HG02610 (cell line): Measurements from ENCODE around the gene ASH1L.
"Not testable (repeated sequence)": the region's sequence is repeated elsewhere in the genome, so short reads cannot be mapped to it uniquely, and the experiment has no call there.

Source experiments
- ATAC-seq: cut with Tn5 transposase; IDR thresholded peaks from one replicate; pipeline ENCODE4 v1.9.1; 2021; ENCODE audit warnings: mild to moderate bottlenecking, moderate library complexity; ENCODE audit not compliant: unreplicated experiment

The ASH1L gene

DNA sequence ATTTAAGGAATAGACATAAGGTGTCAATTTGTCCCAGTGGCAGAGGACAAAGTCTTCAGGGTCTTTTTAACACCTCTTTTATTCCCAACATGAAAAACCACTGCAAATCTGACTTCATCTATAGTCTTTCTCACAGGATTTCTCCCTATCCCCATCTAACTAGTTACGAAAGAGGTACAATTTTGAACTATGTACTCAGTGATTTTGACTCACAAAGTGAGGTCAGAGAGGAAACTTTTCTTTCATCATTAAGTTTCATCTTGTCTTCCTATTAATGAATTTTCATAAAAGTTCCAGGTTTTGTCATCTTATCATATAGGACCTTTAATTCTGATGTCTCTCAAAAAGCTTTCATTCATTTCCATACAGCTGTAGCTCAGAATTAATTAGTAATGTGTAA is 63.3 kb downstream of the ASH1L start:
- ATAC-seq: no peak

DNA sequence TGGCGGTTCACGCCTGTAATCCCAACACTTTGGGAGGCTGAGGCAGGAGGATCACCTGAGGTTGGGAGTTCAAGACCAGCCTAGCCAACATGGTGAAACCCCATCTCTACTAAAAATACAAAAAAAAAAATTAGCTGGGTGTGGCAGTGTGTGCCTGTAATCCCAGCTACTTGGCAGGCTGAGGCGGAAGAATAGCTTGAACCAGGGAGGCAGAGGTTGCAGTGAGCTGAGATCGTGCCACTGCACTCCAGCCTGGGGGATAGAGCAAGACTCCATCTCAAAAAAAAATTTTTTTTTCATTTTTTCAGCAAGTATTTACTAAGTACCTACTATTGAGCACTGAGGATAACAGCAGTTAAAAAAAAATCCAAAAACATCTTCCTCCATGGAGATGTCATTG is 69.0 kb downstream of the ASH1L start:
- ATAC-seq: not testable (repeated sequence)

GRCh38 chr1:155488419-155488818 is 74.2 kb downstream of the ASH1L start:
- ATAC-seq: not testable (repeated sequence)

- ATAC-seq: no peak
These were observed 75.1 kb downstream of the ASH1L start for GRCh38 chr1:155487541-155487940.

DNA sequence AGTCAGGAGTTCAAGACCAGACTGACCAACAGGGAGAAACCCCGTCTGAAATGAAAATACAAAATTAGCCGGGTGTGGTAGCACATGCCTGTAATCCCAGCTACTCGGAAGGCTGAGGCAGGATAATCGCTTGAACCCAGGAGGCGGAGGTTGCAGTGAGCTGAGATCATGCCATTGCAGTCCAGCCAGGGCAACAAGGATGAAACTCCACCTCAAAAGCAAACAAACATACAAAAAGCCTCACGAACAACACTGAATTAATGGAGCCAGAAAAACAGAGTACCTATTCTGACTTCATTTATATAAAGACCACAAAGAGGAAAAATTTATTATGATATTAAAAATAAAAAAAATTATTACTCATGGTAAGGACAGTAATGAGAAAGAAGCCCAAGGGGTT is 75.7 kb downstream of the ASH1L start:
- ATAC-seq: not testable (repeated sequence)

DNA sequence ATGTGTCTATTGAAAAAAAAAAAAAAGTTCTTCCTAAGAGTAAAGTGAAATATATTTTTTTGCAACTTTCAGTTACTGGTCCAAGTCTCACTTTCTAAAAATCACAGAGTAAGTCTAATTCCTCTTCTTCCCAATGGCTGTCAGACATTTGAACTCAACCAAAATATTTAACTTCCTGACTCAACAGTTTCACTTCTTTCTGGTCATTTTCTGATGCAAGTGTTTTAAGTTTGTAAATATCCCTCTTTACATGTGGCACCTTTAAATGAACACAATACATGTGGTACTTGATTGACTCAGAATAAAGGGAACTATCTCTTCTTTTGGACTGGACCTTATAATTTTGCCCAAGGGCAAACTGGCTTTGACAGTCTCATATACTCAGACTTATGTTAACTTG is 76.7 kb downstream of the ASH1L start:
- no peak for ATAC-seq

- no peak for ATAC-seq
These were observed 77.4 kb downstream of the ASH1L start for GRCh38 chr1:155485222-155485621.

- ATAC-seq: no peak
These were observed 80.8 kb downstream of the ASH1L start for GRCh38 chr1:155481741-155482241.

DNA sequence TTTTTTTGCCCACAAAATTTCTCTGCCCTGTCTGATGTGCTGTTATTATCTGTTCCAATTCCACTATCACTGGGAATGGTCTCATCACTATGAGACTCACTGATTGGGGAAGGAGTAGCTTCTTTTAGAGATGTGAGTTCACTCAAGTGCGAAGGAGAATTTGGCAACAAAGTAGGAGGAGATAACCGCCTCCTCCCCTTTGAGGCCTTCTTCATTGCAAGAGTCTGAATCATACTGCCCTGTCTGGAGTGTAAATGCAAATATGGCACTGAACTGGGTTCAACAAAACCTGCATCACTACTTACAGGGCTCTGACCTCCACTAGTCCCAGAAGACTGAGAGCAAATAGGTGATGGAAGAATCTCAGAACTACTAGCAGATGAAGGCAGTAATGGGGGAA is 83.4 kb downstream of the ASH1L start:
- no peak for ATAC-seq

- no peak for ATAC-seq
These were observed 84.2 kb downstream of the ASH1L start for GRCh38 chr1:155478270-155478852.

DNA sequence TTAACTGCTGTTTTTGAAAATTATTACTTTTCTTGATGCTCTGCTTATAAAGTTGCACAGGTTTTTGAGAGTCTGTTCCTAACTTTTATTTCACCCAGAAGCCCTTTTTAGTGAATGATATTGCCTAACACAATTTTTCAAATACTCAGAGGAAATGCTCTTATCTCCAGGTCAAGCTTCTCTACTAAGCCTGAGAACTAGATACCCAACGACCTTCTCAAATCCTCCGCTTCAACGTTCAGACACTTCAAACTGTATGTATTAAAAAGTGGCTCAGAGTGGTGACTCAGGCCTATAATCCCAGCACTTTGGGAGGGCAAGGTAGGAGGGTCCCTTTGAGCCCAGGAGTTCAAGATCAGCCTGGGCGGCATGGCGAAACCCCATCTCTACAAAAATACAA is 88.5 kb downstream of the ASH1L start:
- no peak for ATAC-seq

GRCh38 chr1:155473151-155473821 is 89.3 kb downstream of the ASH1L start:
- no peak for ATAC-seq

DNA sequence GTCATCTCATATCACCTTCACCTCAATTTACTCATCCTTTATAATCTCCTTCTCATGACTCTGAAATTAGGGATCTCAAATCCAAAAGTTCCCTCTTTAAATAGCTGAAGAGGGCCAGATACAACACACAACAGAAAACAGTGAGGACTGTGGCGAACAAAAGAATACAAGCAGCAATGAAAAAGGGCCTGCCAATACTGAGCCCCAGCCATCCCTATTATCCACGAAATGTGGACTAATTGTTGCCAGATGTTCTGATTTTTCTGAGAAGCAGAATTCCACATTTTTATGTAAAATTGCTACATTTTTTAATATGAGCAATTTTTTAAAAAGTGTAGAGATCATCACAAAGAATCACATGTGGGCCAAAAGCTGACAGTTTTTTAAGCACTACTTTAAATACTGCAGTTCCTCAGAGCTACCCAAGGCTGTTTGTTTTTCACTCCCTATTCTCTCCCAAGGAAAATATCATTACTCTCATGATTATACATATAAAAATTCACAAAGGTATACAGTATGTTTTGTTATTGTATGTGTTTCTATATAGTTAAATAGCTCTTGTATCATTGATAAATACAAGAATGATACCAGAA is 90.0 kb downstream of the ASH1L start:
- ATAC-seq: no peak

DNA sequence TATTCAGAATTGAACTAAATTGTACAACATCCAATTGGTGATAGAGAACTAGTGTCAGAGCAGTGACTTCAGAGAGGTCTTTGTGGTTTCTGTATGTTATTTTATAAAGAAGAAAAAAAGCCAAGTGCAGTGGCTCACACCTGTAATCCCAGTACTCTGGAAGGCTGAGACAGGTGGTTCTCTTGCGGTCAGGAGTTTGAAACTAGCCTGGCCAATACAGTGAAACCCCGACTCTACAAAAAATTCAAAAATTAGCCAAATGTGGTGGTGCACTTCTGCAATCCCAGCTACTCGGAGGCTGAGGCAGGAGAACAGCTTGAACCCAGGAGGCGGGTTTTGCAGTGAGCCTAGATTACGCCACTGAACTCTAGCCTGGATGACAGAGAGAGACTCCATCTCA is 90.7 kb downstream of the ASH1L start:
- no peak for ATAC-seq

DNA sequence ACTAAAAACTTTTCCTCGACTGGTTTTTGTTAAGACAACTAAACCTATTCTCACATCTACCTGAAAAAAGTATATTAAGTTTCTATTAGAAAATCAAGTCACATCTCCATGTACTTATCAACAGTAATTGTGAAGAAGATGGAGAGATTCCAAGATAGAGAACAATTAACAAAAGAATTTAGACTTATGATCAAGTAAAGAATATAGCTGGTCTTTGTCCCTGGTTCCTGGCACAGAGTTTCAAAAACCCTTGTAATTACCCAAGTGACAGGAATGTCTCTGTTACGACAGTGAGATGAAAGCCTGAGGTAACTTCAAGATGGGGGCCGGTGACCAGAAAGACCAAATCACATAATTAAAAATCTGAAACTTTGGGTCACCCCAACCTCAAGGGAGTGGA is 91.6 kb downstream of the ASH1L start:
- ATAC-seq: no peak

DNA sequence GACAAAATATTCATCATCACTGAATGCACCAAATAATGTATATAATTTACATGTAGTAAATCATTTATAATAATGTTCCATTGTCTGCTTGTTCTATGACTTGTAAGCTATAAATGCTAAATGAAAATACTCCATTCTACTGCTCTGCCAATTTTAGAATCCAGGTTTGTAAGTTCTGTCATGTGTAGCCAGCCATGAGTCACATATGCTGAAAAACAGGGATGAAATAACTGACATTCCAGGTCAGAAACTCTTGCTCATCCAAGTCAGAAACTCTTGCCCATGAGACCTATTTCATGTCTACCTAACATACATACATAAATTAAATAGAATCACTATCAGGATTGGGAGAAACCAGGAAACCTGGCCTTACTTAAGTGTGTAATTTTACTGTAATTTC is 95.6 kb downstream of the ASH1L start:
- no peak for ATAC-seq

- ATAC-seq: no peak
These were observed 96.0 kb downstream of the ASH1L start for GRCh38 chr1:155466617-155466972.

GRCh38 chr1:155463865-155464650 is 98.5 kb downstream of the ASH1L start:
- peak; percentile 44 for ATAC-seq

- ATAC-seq: no peak
These were observed 104.5 kb downstream of the ASH1L start for GRCh38 chr1:155458111-155458510.

DNA sequence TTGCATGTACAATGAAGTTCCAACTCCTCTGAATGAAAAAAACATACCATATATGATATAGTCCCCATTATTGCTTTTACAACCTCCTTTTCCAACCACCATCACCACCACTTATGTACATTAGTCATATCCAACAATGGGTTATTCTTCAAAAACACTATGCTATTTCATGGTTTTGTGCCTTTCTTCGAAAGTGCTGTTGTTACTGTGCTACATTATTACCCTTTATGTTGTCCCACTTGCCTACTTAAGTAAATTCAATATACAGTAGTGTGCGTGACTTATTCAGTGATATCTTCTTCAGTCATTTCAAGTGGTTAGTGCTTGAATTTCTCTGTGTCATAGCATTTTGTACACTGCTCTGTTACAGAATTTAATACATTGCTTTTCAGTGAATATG is 105.3 kb downstream of the ASH1L start:
- ATAC-seq: no peak

DNA sequence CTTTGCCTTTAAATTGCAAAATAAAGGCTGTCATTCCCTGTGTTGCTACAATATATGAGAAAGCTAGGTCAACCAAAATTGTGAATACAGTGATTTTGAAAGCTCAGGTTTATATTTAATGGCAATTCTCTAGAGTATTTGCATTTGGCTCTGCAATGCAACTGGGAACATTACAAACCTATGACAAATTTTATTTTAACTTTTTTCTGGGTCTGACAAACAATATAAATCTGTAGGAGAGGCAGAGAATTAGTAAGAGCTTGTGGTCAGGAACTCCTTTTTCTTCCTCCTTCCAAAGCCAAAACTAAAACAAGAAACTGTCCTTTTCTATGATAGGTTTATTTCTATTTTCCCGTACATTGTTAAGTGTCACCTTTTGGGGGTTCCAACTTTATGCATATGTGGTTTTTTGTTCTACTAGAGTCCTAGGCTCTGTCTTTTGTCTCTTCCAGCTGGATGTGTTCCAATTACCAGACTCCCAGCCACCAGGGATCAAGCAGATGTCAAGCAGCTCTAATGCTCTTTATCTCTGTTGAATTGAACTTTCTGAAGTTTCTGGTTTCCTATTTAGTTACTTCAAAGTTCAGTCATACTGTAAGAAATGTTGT is 106.9 kb downstream of the ASH1L start:
- no peak for ATAC-seq
